Right ventricle myocardium inferior (tissue), 1 donor: ENCODE data around the gene CDH13. TPM values are rescaled to one million over a fixed set of nuclear protein-coding genes. Genes with fewer than 3 reads are reported as not detected.

Experiments
- ATAC-seq: fragments of 200-7000 bp; cut with Tn5 transposase; one replicate; pipeline ENCODE4 v1.9.1; 2020; ENCODE audit warnings: mild to moderate bottlenecking, moderate library complexity
- DNase-seq: peaks from one replicate; pipeline ENCODE4 v3.0.0; 2021; ENCODE audit errors: missing footprints
- intact Hi-C: fragments of 100-400 bp; cut with DNase I; formaldehyde crosslinking; loops from one replicate; pipeline ENCODE4 v1.11.0; 2022
- total RNA-seq: library from RNA; stranded (reverse); fragmentation: NEBNext Ultra II Directional; extraction: Animal tissue kit (Norgen Biotek cat#: 25700); gene quantifications from one replicate; pipeline ENCODE4 v1.2.1, GENCODE V29; 2021
- donor health status: DM: no; HTN: yes; CAD: no; lungs with severe emphysema.

Gene CDH13
- total RNA-seq, 1 donor from 2014 or later, result 173 TPM

- no peak for DNase-seq
- ATAC-seq, result no peak
- intact Hi-C loops, result no loop called here
Measured at GRCh38 chr16:83021045-83021444, 394.3 kb downstream of the CDH13 start.

- intact Hi-C loops, result no loop called here
- ATAC-seq (no peak), DNase-seq (no peak)
Measured at GRCh38 chr16:83021746-83022145, 395.0 kb downstream of the CDH13 start.

- intact Hi-C loops, result no loop called here
- no peak for DNase-seq
- no peak for ATAC-seq
Measured at GRCh38 chr16:83023011-83023410, 396.2 kb downstream of the CDH13 start.

GRCh38 chr16:83023640-83024039, 396.9 kb downstream of the CDH13 start:
- no peak for ATAC-seq
- no peak for DNase-seq
- intact Hi-C loops, result no loop called here

- ATAC-seq (no peak), DNase-seq (no peak)
- intact Hi-C loops, result no loop called here
Measured at GRCh38 chr16:83027973-83028372, 401.2 kb downstream of the CDH13 start.

GRCh38 chr16:83029467-83029866, 402.7 kb downstream of the CDH13 start:
- ATAC-seq, result no peak
- DNase-seq, result no peak
- intact Hi-C loops, result no loop called here

GRCh38 chr16:83031524-83031923, 404.8 kb downstream of the CDH13 start:
- intact Hi-C loops, result no loop called here
- DNase-seq, result no peak
- ATAC-seq, result no peak

- ATAC-seq (no peak), DNase-seq (no peak)
- intact Hi-C loops, result no loop called here
Measured at GRCh38 chr16:83037102-83037501, 410.3 kb downstream of the CDH13 start.

- ATAC-seq, result no peak
- intact Hi-C loops, result no loop called here
- DNase-seq, result no peak
Measured at GRCh38 chr16:83037884-83038283, 411.1 kb downstream of the CDH13 start.

- DNase-seq (no peak), ATAC-seq (no peak)
- intact Hi-C loops, result no loop called here
Measured at GRCh38 chr16:83040174-83040573, 413.4 kb downstream of the CDH13 start.

- no peak for DNase-seq
- ATAC-seq, result no peak
- intact Hi-C loops, result no loop called here
Measured at GRCh38 chr16:83044589-83044988, 417.8 kb downstream of the CDH13 start.

GRCh38 chr16:83045790-83046189, 419.0 kb downstream of the CDH13 start:
- ATAC-seq (no peak), DNase-seq (no peak)
- intact Hi-C loops, result no loop called here

GRCh38 chr16:83046664-83047063, 419.9 kb downstream of the CDH13 start:
- no peak for ATAC-seq
- intact Hi-C loops, result no loop called here
- DNase-seq, result no peak

GRCh38 chr16:83051451-83051850, 424.7 kb downstream of the CDH13 start:
- intact Hi-C loops, result no loop called here
- DNase-seq, result no peak

GRCh38 chr16:83054283-83054682, 427.5 kb downstream of the CDH13 start:
- ATAC-seq, result no peak
- DNase-seq, result no peak
- intact Hi-C loops, result no loop called here

More at GRCh38 chr16:83051451-83051850, 424.7 kb downstream of the CDH13 start:
- no peak for ATAC-seq

- DNase-seq, result no peak
- ATAC-seq, result no peak
- intact Hi-C loops, result no loop called here
Measured at GRCh38 chr16:83058376-83058775, 431.6 kb downstream of the CDH13 start.

- ATAC-seq (no peak), DNase-seq (no peak)
- intact Hi-C loops, result no loop called here
Measured at GRCh38 chr16:83059237-83059636, 432.5 kb downstream of the CDH13 start.

- DNase-seq (no peak), ATAC-seq (no peak)
- intact Hi-C loops, result loop anchor here (5.0 kb wide), 1 partner anchor 439 kb away; the partner anchor contains the start of gene CDH13
Measured at GRCh38 chr16:83066011-83066410, 439.2 kb downstream of the CDH13 start.

GRCh38 chr16:83066881-83067280, 440.1 kb downstream of the CDH13 start:
- intact Hi-C loops, result loop anchor here (5.0 kb wide), 1 partner anchor 440 kb away; the partner anchor contains the start of gene CDH13
- no peak for DNase-seq
- ATAC-seq, result no peak

GRCh38 chr16:83068686-83069085, 441.9 kb downstream of the CDH13 start:
- intact Hi-C loops, result loop anchor here (5.0 kb wide), 1 partner anchor 441 kb away; the partner anchor contains the start of gene CDH13
- no peak for DNase-seq
- no peak for ATAC-seq

- no peak for DNase-seq
Measured at GRCh38 chr16:83070416-83071209, 443.8 kb downstream of the CDH13 start.

More at GRCh38 chr16:83070416-83071209, 443.8 kb downstream of the CDH13 start:
- no peak for ATAC-seq
- intact Hi-C loops, result no loop called here
